Measurements from ENCODE around the gene MAD1L1. TPM values are rescaled to one million over a fixed set of nuclear protein-coding genes. Genes with fewer than 3 reads are reported as not detected.

Gene MAD1L1
- total and polyA plus RNA-seq, 4 donors: 43.0 to 54.9 (median 49.9) TPM

GRCh38 chr7:1895664-1896515 lies 336.9 kb downstream of the MAD1L1 start:
- Histone ChIP-seq H3K9ac (ENCODE audit: insufficient read depth in 1 of 2, low read length in 2 of 2) (no peak overlapping the region), H3K36me3 (ENCODE audit: control insufficient read depth in 4 of 4, insufficient read depth in 4 of 4, low read length in 4 of 4) (peaks cover 0 to 23% (median under 1%) of the 10 kb centered on the region in 4 donors), H3K27ac (ENCODE audit: low read depth in 1 of 2, low read length in 1 of 2) (no peak overlapping the region), H3K9me3 (ENCODE audit: control insufficient read depth in 4 of 4, insufficient read depth in 3 of 4, low read length in 3 of 4) (no peaks in the 10 kb centered on the region), H3K27me3 (ENCODE audit: control insufficient read depth in 3 of 3, insufficient read depth in 3 of 3, low read length in 2 of 3) (no peaks in the 10 kb centered on the region), H3K4me1 (ENCODE audit: control insufficient read depth in 5 of 5, insufficient read depth in 5 of 5, low read length in 5 of 5) (peaks cover 0 to 18% (median 10%) of the 10 kb centered on the region in 5 donors), H3K4me3 (no peak overlapping the region)
- TF ChIP-seq, protein P1, sequence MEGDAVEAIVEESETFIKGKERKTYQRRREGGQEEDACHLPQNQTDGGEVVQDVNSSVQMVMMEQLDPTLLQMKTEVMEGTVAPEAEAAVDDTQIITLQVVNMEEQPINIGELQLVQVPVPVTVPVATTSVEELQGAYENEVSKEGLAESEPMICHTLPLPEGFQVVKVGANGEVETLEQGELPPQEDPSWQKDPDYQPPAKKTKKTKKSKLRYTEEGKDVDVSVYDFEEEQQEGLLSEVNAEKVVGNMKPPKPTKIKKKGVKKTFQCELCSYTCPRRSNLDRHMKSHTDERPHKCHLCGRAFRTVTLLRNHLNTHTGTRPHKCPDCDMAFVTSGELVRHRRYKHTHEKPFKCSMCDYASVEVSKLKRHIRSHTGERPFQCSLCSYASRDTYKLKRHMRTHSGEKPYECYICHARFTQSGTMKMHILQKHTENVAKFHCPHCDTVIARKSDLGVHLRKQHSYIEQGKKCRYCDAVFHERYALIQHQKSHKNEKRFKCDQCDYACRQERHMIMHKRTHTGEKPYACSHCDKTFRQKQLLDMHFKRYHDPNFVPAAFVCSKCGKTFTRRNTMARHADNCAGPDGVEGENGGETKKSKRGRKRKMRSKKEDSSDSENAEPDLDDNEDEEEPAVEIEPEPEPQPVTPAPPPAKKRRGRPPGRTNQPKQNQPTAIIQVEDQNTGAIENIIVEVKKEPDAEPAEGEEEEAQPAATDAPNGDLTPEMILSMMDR (IDR thresholded peaks at IDR 0.05; ENCODE audit: control extremely low read depth, extremely low read depth): no peak
- ATAC-seq (ENCODE audit: insufficient read depth, low FRiP score): no peak
- 88% methylated on average over 28 to 30 of the region's 30 CpGs for WGBS, 2 donors
- DNase-seq: no peak

DNA sequence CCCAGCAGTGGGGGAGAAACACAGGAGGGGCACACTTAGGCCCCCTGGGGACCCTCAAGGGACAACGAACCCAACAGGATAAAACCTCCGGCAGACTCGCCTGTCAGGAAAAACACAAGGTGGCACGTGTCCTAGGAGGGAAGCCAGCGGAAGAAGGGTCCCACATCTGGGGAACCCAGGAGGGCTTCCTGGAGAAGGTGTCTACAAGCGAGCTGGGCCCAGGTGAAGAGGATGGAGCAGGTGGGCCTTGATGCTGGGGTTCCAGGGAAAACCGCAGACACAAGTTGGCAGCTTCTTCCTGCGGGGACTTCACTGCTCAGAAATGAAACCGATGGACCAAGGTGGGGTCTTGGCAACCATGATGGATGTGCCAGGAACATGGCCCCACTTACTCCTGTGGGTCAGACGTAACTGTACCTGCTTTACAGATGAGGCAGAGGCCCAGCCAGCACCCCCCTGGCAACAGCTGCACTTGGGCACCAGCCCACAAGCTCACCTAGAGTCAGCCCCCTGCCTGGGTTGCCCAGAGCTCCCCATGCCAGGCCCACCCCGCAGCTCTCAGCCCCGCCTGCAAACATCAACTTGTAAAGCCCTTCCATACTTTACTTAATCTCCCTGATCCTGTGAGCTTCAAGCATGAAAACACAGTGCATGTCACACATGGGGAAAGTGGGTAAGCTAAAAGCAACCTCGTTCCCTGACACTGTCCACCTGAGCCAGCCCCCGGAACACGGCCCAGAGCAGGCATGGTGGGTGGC lies 337.7 kb downstream of the MAD1L1 start:
- H3K27me3 ChIP-seq (ENCODE audit: control insufficient read depth in 3 of 3, insufficient read depth in 3 of 3, low read length in 2 of 3): no peaks in the 10 kb centered on the region
- H3K4me1 ChIP-seq (ENCODE audit: control insufficient read depth in 5 of 5, insufficient read depth in 5 of 5, low read length in 5 of 5): peaks cover 0 to 18% (median 10%) of the 10 kb centered on the region in 5 donors
- H3K4me3 ChIP-seq: no peak overlapping the region
- TF ChIP-seq, protein P1 (IDR thresholded peaks at IDR 0.05; ENCODE audit: control extremely low read depth, extremely low read depth): no peak
- WGBS, 2 donors: 93 to 95% methylated on average over 15 of the region's 15 CpGs
- ATAC-seq (ENCODE audit: insufficient read depth, low FRiP score) (no peak), DNase-seq (no peak)
- no peaks in the 10 kb centered on the region for H3K9me3 ChIP-seq (ENCODE audit: control insufficient read depth in 4 of 4, insufficient read depth in 3 of 4, low read length in 3 of 4)
- H3K9ac ChIP-seq (ENCODE audit: insufficient read depth in 1 of 2, low read length in 2 of 2): no peak overlapping the region
- H3K36me3 ChIP-seq (ENCODE audit: control insufficient read depth in 4 of 4, insufficient read depth in 4 of 4, low read length in 4 of 4): peaks cover 0 to 23% (median under 1%) of the 10 kb centered on the region in 4 donors
- H3K27ac ChIP-seq (ENCODE audit: low read depth in 1 of 2, low read length in 1 of 2): no peak overlapping the region

GRCh38 chr7:1894313-1894900 lies 338.3 kb downstream of the MAD1L1 start:
- no peak overlapping the region for H3K9ac ChIP-seq (ENCODE audit: insufficient read depth in 1 of 2, low read length in 2 of 2)
- ATAC-seq (ENCODE audit: insufficient read depth, low FRiP score): no peak
- no peak overlapping the region for H3K27ac ChIP-seq (ENCODE audit: low read depth in 1 of 2, low read length in 1 of 2)

More at GRCh38 chr7:1894313-1894900, 338.3 kb downstream of the MAD1L1 start:
- Histone ChIP-seq H3K4me1 (ENCODE audit: control insufficient read depth in 5 of 5, insufficient read depth in 5 of 5, low read length in 5 of 5) (peaks cover 0 to 13% (median 10%) of the 10 kb centered on the region in 5 donors), H3K9me3 (ENCODE audit: control insufficient read depth in 4 of 4, insufficient read depth in 3 of 4, low read length in 3 of 4) (no peaks in the 10 kb centered on the region), H3K4me3 (no peak overlapping the region), H3K36me3 (ENCODE audit: control insufficient read depth in 4 of 4, insufficient read depth in 4 of 4, low read length in 4 of 4) (peaks cover 0 to 23% (median under 1%) of the 10 kb centered on the region in 4 donors), H3K27me3 (ENCODE audit: control insufficient read depth in 3 of 3, insufficient read depth in 3 of 3, low read length in 2 of 3) (no peaks in the 10 kb centered on the region)
- TF ChIP-seq, protein P1 (IDR thresholded peaks at IDR 0.05; ENCODE audit: control extremely low read depth, extremely low read depth): no peak
- DNase-seq: no peak
- WGBS, 2 donors: 96 to 99% methylated on average over 9 of the region's 9 CpGs
